Nephron progenitor cell (in vitro differentiated cells): ENCODE data around the gene WDR43.

ENCODE experiments used
- DNase-seq: peaks from one replicate; pipeline ENCODE4 v3.0.0; 2021
- H3K27ac Mint-ChIP-seq: 2 replicates; pipeline ENCODE4 v1.8.0; 2021; ENCODE audit warnings: mild to moderate bottlenecking, moderate library complexity, mixed read lengths
- H3K27me3 Mint-ChIP-seq: 2 replicates; pipeline ENCODE4 v1.8.0; 2021; ENCODE audit warnings: mild to moderate bottlenecking, low read depth, mixed read lengths; ENCODE audit not compliant: poor library complexity
- H3K36me3 Mint-ChIP-seq: 2 replicates; pipeline ENCODE4 v1.8.0; 2021; ENCODE audit warnings: low read depth, mixed read lengths
- H3K4me1 Mint-ChIP-seq: 2 replicates; pipeline ENCODE4 v1.8.0; 2021; ENCODE audit warnings: mixed read lengths
- H3K4me3 Mint-ChIP-seq: 2 replicates; pipeline ENCODE4 v1.8.0; 2021; ENCODE audit warnings: mild to moderate bottlenecking, moderate library complexity, mixed read lengths
- H3K9me3 Mint-ChIP-seq: 2 replicates; pipeline ENCODE4 v1.8.0; 2021; ENCODE audit warnings: mild to moderate bottlenecking, moderate library complexity, mixed read lengths
- CTCF ChIP-seq: fragments of 200-600 bp; sonication (generic); IDR thresholded peaks from 2 replicates; pipeline ENCODE4 v1.5.0; 2021; ENCODE audit warnings: antibody characterized with exemption

WDR43 gene

GRCh38 chr2:28930205-28930604 is 35.7 kb downstream of the WDR43 start:
- no peaks in the 10 kb centered on the region for H3K4me1 Mint-ChIP-seq
- no peaks in the 10 kb centered on the region for H3K27me3 Mint-ChIP-seq
- H3K27ac Mint-ChIP-seq, result peak overlapping the region; percentile 69
- no peaks in the 10 kb centered on the region for H3K9me3 Mint-ChIP-seq
- TF ChIP-seq CTCF, result no peak
- peaks cover 62% of the 10 kb centered on the region for H3K36me3 Mint-ChIP-seq
- H3K4me3 Mint-ChIP-seq, result no peak overlapping the region
- no peak for DNase-seq

DNA sequence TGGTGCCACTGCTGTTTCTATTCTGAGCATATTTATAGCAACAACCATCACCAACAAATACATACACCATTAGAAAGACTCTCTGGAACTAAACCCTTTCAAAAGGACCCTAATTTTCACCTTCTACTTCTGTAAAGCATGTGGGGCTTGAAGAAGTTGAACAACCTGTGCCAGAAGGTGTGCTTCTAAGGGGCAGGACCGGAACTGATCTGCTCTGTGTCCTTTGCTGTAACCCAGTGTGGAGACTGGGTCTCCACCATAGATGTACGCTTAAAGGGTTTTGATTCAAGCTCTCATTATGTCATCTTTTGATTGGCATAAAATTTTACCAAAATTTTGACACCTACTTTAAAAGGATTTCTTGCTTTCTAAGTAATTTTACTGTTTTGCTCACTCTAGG is 40.3 kb downstream of the WDR43 start:
- H3K4me1 Mint-ChIP-seq, result no peaks in the 10 kb centered on the region
- no peaks in the 10 kb centered on the region for H3K9me3 Mint-ChIP-seq
- TF ChIP-seq CTCF, result no peak
- H3K36me3 Mint-ChIP-seq, result peaks cover 59% of the 10 kb centered on the region
- DNase-seq, result no peak
- H3K27me3 Mint-ChIP-seq, result no peaks in the 10 kb centered on the region
- no peak overlapping the region for H3K27ac Mint-ChIP-seq
- no peak overlapping the region for H3K4me3 Mint-ChIP-seq

DNA sequence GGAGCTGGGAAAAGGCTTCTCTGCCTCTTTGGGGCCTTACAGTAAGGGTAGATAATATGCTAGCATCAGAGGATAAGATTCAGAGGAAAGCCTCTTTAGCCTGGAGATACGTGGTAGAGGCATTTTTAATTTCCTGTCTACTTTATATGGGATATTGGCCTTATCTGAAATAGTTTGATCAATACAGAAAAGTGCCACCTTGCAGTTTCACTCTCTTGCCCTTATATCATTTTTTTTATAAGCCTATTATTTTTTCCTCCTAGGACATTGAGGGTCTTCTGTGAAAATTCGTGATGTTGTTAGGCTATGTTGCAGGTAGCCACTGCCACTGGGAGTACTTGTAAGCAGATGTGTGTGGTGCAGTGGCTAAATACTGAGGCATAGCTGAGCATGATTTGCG is 46.5 kb downstream of the WDR43 start:
- Mint-ChIP-seq H3K27me3 (peaks cover 3% of the 10 kb centered on the region), H3K4me1 (no peaks in the 10 kb centered on the region), H3K36me3 (peaks cover 80% of the 10 kb centered on the region), H3K27ac (peak overlapping the region; percentile 67), H3K4me3 (no peak overlapping the region), H3K9me3 (peaks cover 2% of the 10 kb centered on the region)
- no peak for TF ChIP-seq CTCF
- no peak for DNase-seq

- Mint-ChIP-seq H3K9me3 (peaks cover 28% of the 10 kb centered on the region), H3K4me1 (no peaks in the 10 kb centered on the region), H3K36me3 (peaks cover 90% of the 10 kb centered on the region), H3K27me3 (peaks cover 3% of the 10 kb centered on the region), H3K27ac (no peak overlapping the region), H3K4me3 (no peak overlapping the region)
- no peak for DNase-seq
- no peak for TF ChIP-seq CTCF
These were observed 50.2 kb downstream of the WDR43 start for GRCh38 chr2:28944535-28945248.

- no peak for TF ChIP-seq CTCF
- Mint-ChIP-seq H3K4me3 (no peak overlapping the region), H3K36me3 (peaks cover 73% of the 10 kb centered on the region), H3K9me3 (peaks cover 36% of the 10 kb centered on the region), H3K27ac (no peak overlapping the region), H3K27me3 (peaks cover 6% of the 10 kb centered on the region), H3K4me1 (no peaks in the 10 kb centered on the region)
- DNase-seq, result no peak
These were observed 53.7 kb downstream of the WDR43 start for GRCh38 chr2:28948160-28948559.

DNA sequence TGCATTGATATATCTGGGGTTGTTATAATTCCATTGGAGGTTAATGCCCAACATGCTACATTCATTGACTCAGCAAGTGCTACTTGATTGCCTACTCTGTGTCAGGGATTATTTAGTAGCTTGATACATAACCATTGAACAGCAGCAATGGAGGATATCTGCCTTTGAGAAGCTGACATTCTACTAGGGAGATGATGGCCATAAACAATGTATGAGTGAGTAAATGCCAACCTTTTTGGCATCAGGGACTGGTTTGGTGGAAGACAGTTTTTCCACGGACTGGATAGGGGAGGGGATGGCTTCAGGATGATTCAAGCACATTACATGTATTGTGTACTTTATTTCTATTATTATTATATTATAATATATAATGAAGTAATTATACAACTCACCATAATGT is 54.7 kb downstream of the WDR43 start:
- H3K36me3 Mint-ChIP-seq, result peaks cover 63% of the 10 kb centered on the region
- H3K4me1 Mint-ChIP-seq, result no peaks in the 10 kb centered on the region
- H3K27me3 Mint-ChIP-seq, result peaks cover 6% of the 10 kb centered on the region
- DNase-seq, result no peak
- H3K27ac Mint-ChIP-seq, result no peak overlapping the region
- no peak overlapping the region for H3K4me3 Mint-ChIP-seq
- peaks cover 36% of the 10 kb centered on the region for H3K9me3 Mint-ChIP-seq
- no peak for TF ChIP-seq CTCF
